Heart left ventricle (tissue), 16 donors: ENCODE measurements around the gene CFLAR. TPM values are rescaled to one million over a fixed set of nuclear protein-coding genes. Genes with fewer than 3 reads are reported as not detected.
"Not testable (repeated sequence)": the region's sequence is repeated elsewhere in the genome, so short reads cannot be mapped to it uniquely, and the experiment has no call there.

Source experiments
- ATAC-seq, 4 donors: fragments of 200-7000 bp; cut with Tn5 transposase; one replicate each; pipeline ENCODE4 v1.9.1; 2020 to 2022; ENCODE audit warnings: moderate library complexity in 4 of 4, mild to moderate bottlenecking in 3 of 4, moderate number of reproducible peaks in 1 of 4
- DNase-seq, 5 donors: peaks; one replicate each; pipeline ENCODE4 v3.0.0-alpha.2; 2020
- H3K27ac ChIP-seq, 12 donors: fragments of 200-600 bp; sonication (generic) in 4 of 12; one replicate each; pipeline versions ENCODE4 v1.5.0 to v1.8.0; 2016 to 2022; ENCODE audit warnings: mild to moderate bottlenecking in 2 of 12
- H3K27me3 ChIP-seq, 9 donors: fragments of 200-600 bp; sonication (generic) in 2 of 9; one replicate each; pipeline versions ENCODE4 v1.5.1 to v1.8.0; 2016 to 2022; ENCODE audit warnings: mild to moderate bottlenecking in 3 of 9
- H3K36me3 ChIP-seq, 9 donors: fragments of 200-600 bp; sonication (generic) in 2 of 9; one replicate each; pipeline versions ENCODE4 v1.5.0 to v1.8.0; 2018 to 2022; ENCODE audit warnings: mild to moderate bottlenecking in 2 of 9
- H3K4me1 ChIP-seq, 12 donors: fragments of 200-600 bp; sonication (generic) in 4 of 12; one replicate each; pipeline versions ENCODE4 v1.5.0 to v1.8.0; 2016 to 2022; ENCODE audit warnings: mild to moderate bottlenecking in 3 of 12
- H3K4me3 ChIP-seq, 12 donors: fragments of 200-600 bp; sonication (generic) in 4 of 12; one replicate each; pipeline versions ENCODE4 v1.5.0 to v1.8.0; 2017 to 2022; ENCODE audit warnings: mild to moderate bottlenecking in 9 of 12, moderate library complexity in 4 of 12
- H3K9me3 ChIP-seq, 12 donors: fragments of 200-600 bp; sonication (generic) in 4 of 12; one replicate each; pipeline versions ENCODE4 v1.5.0 to v1.8.0; 2016 to 2022; ENCODE audit warnings: mild to moderate bottlenecking in 1 of 12
- POLR2A ChIP-seq, 2 donors: fragments of 450-650 bp; IDR thresholded peaks; one replicate each; pipeline ENCODE4 v1.6.1; 2017; ENCODE audit warnings: antibody characterized with exemption in 2 of 2, mild to moderate bottlenecking in 2 of 2, moderate library complexity in 2 of 2
- WGBS, 4 donors: extraction: QIAGEN DNeasy Blood & Tissue Kit in 2 of 4; methylation state at CpG; one replicate each; pipeline versions ENCODE4 v1.1.5 to v1.1.7; 2013 to 2018; 5-methylcytosine and 5-hydroxymethylcytosine counted together
- intact Hi-C, 10 donors: fragments of 100-400 bp; cut with DNase I; formaldehyde crosslinking; loops; one replicate each; pipeline versions ENCODE4 v1.11.1 to v1.14.2; 2022
- polyA plus RNA-seq, 2 donors: library from polyadenylated mRNA; stranded (reverse); fragments of 200-250 nt; gene quantifications; one replicate each; pipeline ENCODE4 v1.2.3, GENCODE V29; 2013
- total RNA-seq, 9 donors: library from RNA; depleted of rRNA in 2 of 9; stranded (reverse); fragments of >200 nt in 2 of 9; fragmentation: NEBNext Ultra II Directional in 3 of 9; extraction: Animal tissue kit (Norgen Biotek cat#: 25700) in 3 of 9; gene quantifications; one replicate each; pipeline versions ENCODE4 v1.1.0 to v1.2.4, GENCODE V29; 2016 to 2023
- TF ChIP-seq, protein P1 (sequence below), 12 donors: fragments of 200-600 bp; sonication (generic) in 4 of 12; IDR thresholded peaks; one replicate each; pipeline versions ENCODE4 v1.5.0 to v1.8.0; 2018 to 2022; ENCODE audit warnings: antibody characterized with exemption in 12 of 12, mild to moderate bottlenecking in 5 of 12
- donor health status: ischemic (EF 13 %, LVEDD 7.1; RV severe dilation, severe dysfunction).
- donor health status: healthy with polysubstance abuse.
- donor health status: DM: no; HTN: yes; CAD: no.
- donor health status: DM: no; HTN: no; CAD: no.
- donor health status: ischemic (EF 25% LVEDD 6.9; RV normal size, moderate dysfunction).
- donor health status: ischemic (EF 25% LVEDD 5.7; RV mildly dilated, moderate dysfunction).
- donor health status: healthy.
- donor health status: DM: yes; HTN: yes; CAD: no.
- donor health status: ischemic (EF 35%, LVEDD 5.7; RV mildly dilated, moderate dysfunction).
- donor health status: nonischemic (EF 11% LVEDD 7.7; RV severe dilation, severe dysfunction).
- donor health status: DM: yes; HTN: yes; CAD: no.
- donor health status: PGD.
- donor health status: ischemic (EF 29% LVEDD 5.4; RV normal size, mild dysfunction).
- donor health status: nonischemic (EF 23%, LVEDD 6.1; RV moderate dilation, normal function).

The CFLAR gene
- total and polyA plus RNA-seq, 11 donors = 120 to 279 (median 214) TPM

DNA sequence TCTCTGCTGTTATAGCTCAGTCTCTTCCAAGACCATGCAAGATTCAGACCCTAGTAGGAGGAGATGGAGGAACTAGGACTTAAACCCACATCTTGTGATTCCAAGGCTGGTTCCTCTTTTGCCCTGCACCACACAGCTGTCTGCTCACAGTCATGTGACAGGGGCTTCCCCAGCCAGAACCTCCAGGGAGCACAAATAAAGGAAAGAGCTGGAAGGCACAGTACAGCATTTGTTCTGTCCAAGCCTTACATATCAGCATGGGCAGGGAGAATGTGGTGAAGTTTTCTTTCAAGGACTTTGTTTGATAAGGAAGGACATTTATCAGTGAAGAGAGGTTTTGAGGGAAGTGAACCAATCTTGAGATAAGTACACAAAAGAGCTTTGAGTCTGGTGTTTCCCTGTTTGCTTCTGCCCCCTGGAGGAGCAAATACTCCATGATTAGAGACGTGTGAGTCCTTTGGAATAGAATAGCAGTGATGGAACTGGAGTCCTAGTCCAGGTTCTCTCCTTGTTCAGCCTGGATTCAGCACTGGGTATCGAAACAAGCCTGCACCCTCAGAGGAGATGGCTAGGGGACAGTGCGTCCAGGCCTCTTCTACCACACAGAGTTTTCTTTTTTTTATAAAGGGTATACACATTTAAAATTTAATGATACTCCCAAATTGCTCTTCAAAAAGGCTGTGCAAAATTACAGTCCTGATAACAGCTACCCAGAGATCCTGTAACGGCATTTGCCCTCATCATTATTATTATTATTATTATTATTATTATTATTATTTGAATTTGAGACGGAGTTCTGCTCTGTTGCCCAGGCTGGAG is 42.4 kb downstream of the CFLAR start:
- TF ChIP-seq POLR2A (IDR thresholded peaks at IDR 0.05) = peak in 1 of 2 donors; percentile 13
- TF ChIP-seq, protein P1, sequence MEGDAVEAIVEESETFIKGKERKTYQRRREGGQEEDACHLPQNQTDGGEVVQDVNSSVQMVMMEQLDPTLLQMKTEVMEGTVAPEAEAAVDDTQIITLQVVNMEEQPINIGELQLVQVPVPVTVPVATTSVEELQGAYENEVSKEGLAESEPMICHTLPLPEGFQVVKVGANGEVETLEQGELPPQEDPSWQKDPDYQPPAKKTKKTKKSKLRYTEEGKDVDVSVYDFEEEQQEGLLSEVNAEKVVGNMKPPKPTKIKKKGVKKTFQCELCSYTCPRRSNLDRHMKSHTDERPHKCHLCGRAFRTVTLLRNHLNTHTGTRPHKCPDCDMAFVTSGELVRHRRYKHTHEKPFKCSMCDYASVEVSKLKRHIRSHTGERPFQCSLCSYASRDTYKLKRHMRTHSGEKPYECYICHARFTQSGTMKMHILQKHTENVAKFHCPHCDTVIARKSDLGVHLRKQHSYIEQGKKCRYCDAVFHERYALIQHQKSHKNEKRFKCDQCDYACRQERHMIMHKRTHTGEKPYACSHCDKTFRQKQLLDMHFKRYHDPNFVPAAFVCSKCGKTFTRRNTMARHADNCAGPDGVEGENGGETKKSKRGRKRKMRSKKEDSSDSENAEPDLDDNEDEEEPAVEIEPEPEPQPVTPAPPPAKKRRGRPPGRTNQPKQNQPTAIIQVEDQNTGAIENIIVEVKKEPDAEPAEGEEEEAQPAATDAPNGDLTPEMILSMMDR (IDR thresholded peaks at IDR 0.05) = peak; percentile 48 to 79 (median 62)
- Histone ChIP-seq H3K36me3 (peaks cover 6 to 100% (median 97%) of the 10 kb centered on the region in 9 donors), H3K4me3 (no peak overlapping the region), H3K27me3 (no peaks in the 10 kb centered on the region), H3K4me1 (peaks cover 2 to 62% (median 23%) of the 10 kb centered on the region in 12 donors), H3K9me3 (no peaks in the 10 kb centered on the region), H3K27ac (peak overlapping the region in 11 of 12 donors; percentile 20 to 89 (median 66))
- ATAC-seq = peak; percentile 69 to 92 (median 82)
- intact Hi-C loops = loop anchor here in 8 of 10 donors (2.0 to 10.0 kb wide), 7 partner anchors 40 to 196 kb away; partner anchors contain the start of genes CFLAR (in 4 of the 8), HYCC2 (in 4 of the 8), NDUFB3 (in 4 of the 8) and ORC2 (in 1 of the 8)
- peak in 4 of 5 donors; percentile 62 to 73 (median 70) for DNase-seq
- WGBS, 4 donors = 47 to 53% (median 48%) methylated on average over 5 of the region's 5 CpGs

DNA sequence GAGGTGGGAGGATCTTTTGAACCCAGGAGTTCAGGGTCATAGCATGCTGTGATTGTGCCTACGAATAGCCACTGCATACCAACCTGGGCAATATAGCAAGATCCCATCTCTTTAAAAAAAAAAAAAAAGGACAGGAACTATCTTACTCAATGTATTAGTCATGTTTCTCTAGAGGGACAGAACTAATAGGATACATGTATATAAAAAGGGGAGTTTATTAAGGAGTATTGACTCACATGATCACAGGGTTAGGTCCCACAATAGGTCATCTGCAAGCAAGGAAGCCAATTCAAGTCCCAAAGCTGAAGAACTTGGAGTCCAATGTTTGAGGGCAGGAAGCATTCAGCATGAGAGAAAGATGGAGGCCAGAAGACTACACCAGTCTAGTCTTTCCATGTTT is 48.2 kb downstream of the CFLAR start:
- DNase-seq (no peak), ATAC-seq (no peak)
- WGBS, 4 donors = 87 to 96% (median 94%) methylated on average over 1 of the region's 1 CpG
- H3K9me3 ChIP-seq = peaks cover 0 to 22% (median 7%) of the 10 kb centered on the region in 12 donors
- H3K27me3 ChIP-seq = no peaks in the 10 kb centered on the region
- H3K27ac ChIP-seq = no peak overlapping the region
- no peak overlapping the region for H3K4me3 ChIP-seq
- intact Hi-C loops = loop anchor here in 1 of 10 donors (5.0 kb wide), 1 partner anchor 52 kb away; no protein-coding TSS in a partner anchor
- peaks cover 0 to 18% (median under 1%) of the 10 kb centered on the region in 12 donors for H3K4me1 ChIP-seq
- peaks cover 8 to 89% (median 84%) of the 10 kb centered on the region in 9 donors for H3K36me3 ChIP-seq
- TF ChIP-seq POLR2A (IDR thresholded peaks at IDR 0.05) = no peak
- TF ChIP-seq, protein P1 (IDR thresholded peaks at IDR 0.05) = no peak

GRCh38 chr2:201167546-201167945 is 51.6 kb downstream of the CFLAR start:
- Histone ChIP-seq H3K27me3 (no peaks in the 10 kb centered on the region), H3K4me1 (peaks cover 0 to 12% (median 0%) of the 10 kb centered on the region in 12 donors), H3K27ac (no peak overlapping the region), H3K36me3 (peaks cover 5 to 55% (median 51%) of the 10 kb centered on the region in 9 donors), H3K4me3 (no peak overlapping the region), H3K9me3 (peaks cover 0 to 42% (median 11%) of the 10 kb centered on the region in 12 donors)
- ATAC-seq (peak in 3 of 4 donors; percentile 24 to 52 (median 29)), DNase-seq (no peak)
- TF ChIP-seq, protein P1 (IDR thresholded peaks at IDR 0.05) = no peak
- no peak for TF ChIP-seq POLR2A (IDR thresholded peaks at IDR 0.05)
- WGBS, 4 donors = 86 to 98% (median 96%) methylated on average over 3 of the region's 3 CpGs
- intact Hi-C loops = no loop called here

GRCh38 chr2:201168496-201168895 is 52.5 kb downstream of the CFLAR start:
- 69 to 89% (median 76%) methylated on average over 1 of the region's 1 CpG for WGBS, 4 donors
- not testable (repeated sequence) for H3K27ac ChIP-seq
- H3K9me3 ChIP-seq = peaks cover 0 to 42% (median 11%) of the 10 kb centered on the region in 12 donors

More at GRCh38 chr2:201168496-201168895, 52.5 kb downstream of the CFLAR start:
- DNase-seq, H3K27me3 ChIP-seq, H3K4me3 ChIP-seq, ATAC-seq, intact Hi-C loops: not testable (repeated sequence)
- peaks cover 0 to 12% (median 0%) of the 10 kb centered on the region in 12 donors for H3K4me1 ChIP-seq
- H3K36me3 ChIP-seq = peaks cover 1 to 46% (median 42%) of the 10 kb centered on the region in 9 donors
